Measurements from ENCODE around the gene WDR45. TPM values are rescaled to one million over a fixed set of nuclear protein-coding genes. Genes with fewer than 3 reads are reported as not detected.
A peak's percentile ranks its signal among the peaks of the same experiment; 100 is the strongest.

WDR45 gene
- total and polyA plus RNA-seq, 2 of the 13 experiments (the other 11 are each of a cell fraction or from before 2014, with no cell fraction given), result 16.4 to 65.5 TPM

- TF ChIP-seq CSRNP2 (CRISPR knock-in tag; conservative IDR thresholded peaks at IDR 0.05; ENCODE audit: low read depth) (no peak), ARNT (IDR thresholded peaks at IDR 0.05) (no peak), MEIS1 (CRISPR knock-in tag; IDR thresholded peaks at IDR 0.05; ENCODE audit: borderline replicate concordance) (no peak), HNRNPLL (IDR thresholded peaks at IDR 0.05; ENCODE audit: low read depth, low read length, poor library complexity, severe bottlenecking) (peak; percentile 86), TBL1XR1 (IDR thresholded peaks at IDR 0.05; ENCODE audit: borderline replicate concordance, low read length, partially characterized antibody) (no peak), ZNF263 (CRISPR knock-in tag; IDR thresholded peaks at IDR 0.05) (no peak), ATM (IDR thresholded peaks at IDR 0.05; ENCODE audit: borderline replicate concordance) (no peak), ZNF296 (CRISPR knock-in tag; conservative IDR thresholded peaks at IDR 0.05) (no peak), RBM22 (optimal IDR thresholded peaks at IDR 0.05; ENCODE audit: low read length) (no peak), ZSCAN20 (CRISPR knock-in tag; IDR thresholded peaks at IDR 0.05; ENCODE audit: borderline replicate concordance) (no peak), YEATS2 (CRISPR knock-in tag; IDR thresholded peaks at IDR 0.05; ENCODE audit: borderline replicate concordance) (no peak), E2F1 (CRISPR knock-in tag; IDR thresholded peaks at IDR 0.05) (peak; percentile 79), ZNF224 (CRISPR knock-in tag; IDR thresholded peaks at IDR 0.05) (no peak), GRHL1 (CRISPR knock-in tag; conservative IDR thresholded peaks at IDR 0.05) (no peak), EP300 (IDR thresholded peaks at IDR 0.05; ENCODE audit: low read depth in 2 of 2, low read length in 2 of 2) (no peak), EP300 (CRISPR knock-in tag; IDR thresholded peaks at IDR 0.05; ENCODE audit: borderline replicate concordance) (no peak), STAT6 (CRISPR knock-in tag; IDR thresholded peaks at IDR 0.05; ENCODE audit: borderline replicate concordance) (no peak), ZNF275 (CRISPR knock-in tag; IDR thresholded peaks at IDR 0.05; ENCODE audit: borderline replicate concordance) (no peak), SSRP1 (CRISPR knock-in tag; IDR thresholded peaks at IDR 0.05) (no peak)
Measured at GRCh38 chrX:49100704-49101628, 21.3 kb upstream of the WDR45 start (continued).
